ENCODE results near the gene FLT4.

DNA sequence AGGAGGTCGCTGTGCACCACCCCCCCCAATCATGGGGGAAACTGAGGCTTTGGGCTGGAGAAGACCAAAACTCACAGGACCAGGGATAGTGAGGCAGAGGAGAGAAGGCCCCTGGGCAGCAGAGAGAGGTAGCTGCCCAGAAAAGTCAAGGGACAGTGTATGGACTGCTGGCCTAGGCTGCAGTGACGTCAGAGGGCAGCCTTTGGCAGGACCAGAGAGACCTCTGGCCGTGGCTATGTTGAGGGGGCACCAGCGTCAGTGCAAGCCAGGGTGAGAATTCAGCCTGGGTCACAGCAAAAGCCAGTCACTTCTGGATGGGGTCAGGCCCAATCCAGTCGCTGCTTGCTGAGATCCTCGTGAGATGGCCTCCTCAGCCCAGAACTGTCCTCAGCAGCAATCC, 26.5 kb downstream of the FLT4 start:
- TF ChIP-seq EZH2 (IDR thresholded peaks at IDR 0.05) (no peak), POLR2AphosphoS5 (IDR thresholded peaks at IDR 0.05; ENCODE audit: borderline replicate concordance, low read depth, low read length) (no peak)

Data from SK-N-MC (cell line).